Colonic mucosa (tissue), 4 donors: Measurements from ENCODE around the gene GTPBP3. TPM values are rescaled to one million over a fixed set of nuclear protein-coding genes. Genes with fewer than 3 reads are reported as not detected.

Experiments used
- DNase-seq: peaks from one replicate; pipeline ENCODE4 v3.0.0-alpha.2; 2020
- H3K27ac ChIP-seq: fragments of 200-600 bp; one replicate; pipeline ENCODE4 v1.8.0; 2021
- H3K27me3 ChIP-seq: fragments of 200-600 bp; one replicate; pipeline ENCODE4 v1.8.0; 2021
- H3K36me3 ChIP-seq: fragments of 200-600 bp; one replicate; pipeline ENCODE4 v1.8.0; 2021
- H3K4me1 ChIP-seq: fragments of 200-600 bp; one replicate; pipeline ENCODE4 v1.8.0; 2021; ENCODE audit warnings: mild to moderate bottlenecking
- H3K4me3 ChIP-seq: fragments of 200-600 bp; one replicate; pipeline ENCODE4 v1.8.0; 2021
- H3K9ac ChIP-seq, 2 donors: one replicate each; pipeline ENCODE4 v1.7.0; 2013; ENCODE audit warnings: control low read depth in 2 of 2, low read depth in 2 of 2, low read length in 2 of 2
- H3K9me3 ChIP-seq: fragments of 200-600 bp; one replicate; pipeline ENCODE4 v1.8.0; 2021
- CTCF ChIP-seq: fragments of 200-600 bp; IDR thresholded peaks from one replicate; pipeline ENCODE4 v1.8.0; 2022; ENCODE audit warnings: antibody characterized with exemption, mild to moderate bottlenecking
- intact Hi-C: fragments of 100-400 bp; cut with DNase I; formaldehyde crosslinking; loops from one replicate; pipeline ENCODE4 v1.14.1; 2022
- total RNA-seq, 2 donors: library from RNA; stranded (reverse); fragmentation: NEBNext Ultra II Directional in 1 of 2; extraction: Animal tissue kit (Norgen Biotek cat#: 25700) in 1 of 2; gene quantifications; one replicate each; pipeline ENCODE4 v1.2.1, GENCODE V29; 2021
- donor health status: healthy.
- donor health status: DM: no; HTN: no; CAD: no.
- donor health status: DM: no; HTN: no; CAD: no.

GTPBP3 gene
- total RNA-seq, 2 donors from 2014 or later, result 15.4 to 26.9 TPM

- peak overlapping the region; percentile 37 for H3K27ac ChIP-seq
- no peaks in the 10 kb centered on the region for H3K27me3 ChIP-seq
- no peak for DNase-seq
- no peaks in the 10 kb centered on the region for H3K36me3 ChIP-seq
- intact Hi-C loops, result no loop called here
- H3K4me1 ChIP-seq, result peaks cover 15% of the 10 kb centered on the region
- H3K9ac ChIP-seq, result peak overlapping the region; percentile 46 to 87
- TF ChIP-seq CTCF, result no peak
- peak overlapping the region; percentile 63 for H3K4me3 ChIP-seq
- H3K9me3 ChIP-seq, result no peaks in the 10 kb centered on the region
Observed at GRCh38 chr19:17302391-17303166, 34.8 kb upstream of the GTPBP3 start.

GRCh38 chr19:17303167-17303939 is 34.0 kb upstream of the GTPBP3 start, which contains the start of gene ABHD8:
TSS of gene ABHD8 (minus strand) at chr19:17303425. CDS start at chr19:17301616, 1,809 bp downstream.
- no peaks in the 10 kb centered on the region for H3K27me3 ChIP-seq
- no peaks in the 10 kb centered on the region for H3K36me3 ChIP-seq
- peak; percentile 59 for TF ChIP-seq CTCF
- peak; percentile 96 for DNase-seq
- peak within 1 kb of the TSS; percentile 37 for H3K27ac ChIP-seq
- intact Hi-C loops, result no loop called here
- H3K9me3 ChIP-seq, result no peaks in the 10 kb centered on the region
- H3K4me3 ChIP-seq, result peak within 1 kb of the TSS; percentile 63
- H3K9ac ChIP-seq, result peak within 1 kb of the TSS; percentile 46 to 87
- H3K4me1 ChIP-seq, result peaks cover 15% of the 10 kb centered on the region

GRCh38 chr19:17303940-17304267 is 33.4 kb upstream of the GTPBP3 start:
- TF ChIP-seq CTCF, result no peak
- Histone ChIP-seq H3K36me3 (no peaks in the 10 kb centered on the region), H3K9ac (no peak overlapping the region), H3K4me1 (peaks cover 15% of the 10 kb centered on the region), H3K9me3 (no peaks in the 10 kb centered on the region), H3K4me3 (peak overlapping the region; percentile 63), H3K27me3 (no peaks in the 10 kb centered on the region), H3K27ac (no peak overlapping the region)
- no peak for DNase-seq
- intact Hi-C loops, result loop anchor here (2.0 kb wide), 1 partner anchor 31 kb away; the partner anchor contains the start of gene ANO8

GRCh38 chr19:17304386-17305215 is 32.8 kb upstream of the GTPBP3 start:
- Histone ChIP-seq H3K27ac (peak overlapping the region; percentile 93), H3K27me3 (no peaks in the 10 kb centered on the region), H3K9ac (peak overlapping the region in 1 of 2 donors; percentile 59), H3K36me3 (no peaks in the 10 kb centered on the region), H3K4me1 (peaks cover 15% of the 10 kb centered on the region), H3K9me3 (no peaks in the 10 kb centered on the region), H3K4me3 (peak overlapping the region; percentile 72)
- no peak for DNase-seq
- TF ChIP-seq CTCF, result no peak
- intact Hi-C loops, result loop anchor here (2.0 kb wide), 1 partner anchor 30 kb away; the partner anchor contains the start of gene ANO8

GRCh38 chr19:17305216-17305516 is 32.2 kb upstream of the GTPBP3 start:
- Histone ChIP-seq H3K36me3 (no peaks in the 10 kb centered on the region), H3K4me3 (peak overlapping the region; percentile 72), H3K27ac (peak overlapping the region; percentile 93), H3K9ac (peak overlapping the region in 1 of 2 donors; percentile 94), H3K4me1 (peaks cover 16% of the 10 kb centered on the region), H3K9me3 (no peaks in the 10 kb centered on the region), H3K27me3 (no peaks in the 10 kb centered on the region)
- TF ChIP-seq CTCF, result no peak
- intact Hi-C loops, result loop anchor here (2.0 kb wide), 1 partner anchor 30 kb away; the partner anchor contains the start of gene ANO8
- DNase-seq, result no peak
